Activated B cell treated with CpG ODN at 0.5 μM for 24 hours (primary cell): ENCODE measurements around the gene PRAC2. TPM values are rescaled to one million over a fixed set of nuclear protein-coding genes. Genes with fewer than 3 reads are reported as not detected.

ENCODE experiments used
- ATAC-seq: fragments of 200-7000 bp; cut with Tn5 transposase; one replicate; pipeline ENCODE4 v1.10.0; 2021; ENCODE audit warnings: low read depth, mild to moderate bottlenecking, moderate library complexity
- CTCF ChIA-PET: fragments of 350-600 bp; sonication (Branson Sonifier 250); formaldehyde crosslinking; loops from one replicate; lab custom pipeline; 2021; ENCODE audit warnings: antibody characterized with exemption; lab: Charles Lee
- POLR2A ChIA-PET: fragments of 350-600 bp; sonication (Branson Sonifier 250); formaldehyde crosslinking; loops from one replicate; lab custom pipeline; 2021; ENCODE audit warnings: antibody characterized with exemption; lab: Charles Lee
- DNase-seq: peaks from one replicate; pipeline ENCODE4 v3.0.0; 2022
- H3K27ac Mint-ChIP-seq: one replicate; pipeline ENCODE4 v1.8.0; 2020; ENCODE audit warnings: mixed read lengths
- H3K27me3 Mint-ChIP-seq: one replicate; pipeline ENCODE4 v1.8.0; 2021; ENCODE audit warnings: mixed read lengths
- H3K36me3 Mint-ChIP-seq: one replicate; pipeline ENCODE4 v1.8.0; 2021; ENCODE audit warnings: low read depth, mixed read lengths
- H3K4me1 Mint-ChIP-seq: one replicate; pipeline ENCODE4 v1.8.0; 2021; ENCODE audit warnings: mixed read lengths
- H3K4me3 Mint-ChIP-seq: one replicate; pipeline ENCODE4 v1.8.0; 2020; ENCODE audit warnings: mild to moderate bottlenecking, mixed read lengths
- H3K9me3 Mint-ChIP-seq: one replicate; pipeline ENCODE4 v1.8.0; 2020; ENCODE audit warnings: mixed read lengths
- intact Hi-C: fragments of 100-400 bp; cut with micrococcal nuclease; formaldehyde crosslinking; loops from one replicate; pipeline ENCODE4 v1.15.1; 2024
- total RNA-seq: library from RNA; stranded (reverse); gene quantifications from 2 replicates; pipeline ENCODE4 v1.2.3, GENCODE V29; 2022
- TF ChIP-seq, protein P1 (sequence below): fragments of 200-600 bp; IDR thresholded peaks from one replicate; pipeline ENCODE4 v1.8.0; 2022; ENCODE audit warnings: antibody characterized with exemption, mild to moderate bottlenecking

Gene PRAC2
- total RNA-seq, 1 donor from 2014 or later: not detected

DNA sequence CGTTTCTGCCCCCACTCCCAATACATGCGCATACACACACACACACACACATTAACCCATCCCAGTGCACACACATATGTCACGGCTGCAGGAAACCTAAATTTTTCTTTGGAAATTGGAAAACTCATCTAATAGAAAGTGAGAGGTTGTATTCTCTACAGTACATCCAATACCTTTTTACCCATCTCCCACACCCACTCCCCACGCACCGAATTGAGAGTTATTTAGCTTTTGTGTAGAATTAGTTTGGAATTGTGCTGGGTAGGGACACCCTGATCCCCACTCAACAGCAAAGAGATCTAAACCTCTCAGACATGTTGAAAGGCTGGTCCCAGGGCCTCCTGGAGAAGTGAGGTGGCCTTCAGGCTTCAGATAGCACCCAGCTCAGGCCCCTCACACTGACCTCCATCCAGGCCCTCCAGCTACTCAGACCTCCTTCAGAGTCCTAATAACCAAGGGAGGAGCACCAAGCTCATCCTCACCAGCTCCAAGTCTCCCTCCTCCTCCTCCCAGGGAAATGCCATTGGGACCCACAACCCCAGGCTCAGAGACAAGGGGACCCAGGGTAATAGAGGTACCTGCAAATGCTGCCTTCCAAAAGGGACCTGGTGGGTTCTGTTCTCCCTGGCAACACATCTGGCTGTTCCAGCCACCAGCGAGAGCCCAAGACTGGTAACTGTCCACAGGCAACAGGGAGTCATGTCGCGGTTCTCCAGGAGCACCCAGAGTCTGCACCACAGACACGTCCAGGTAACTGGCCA, 4.6 kb downstream of the PRAC2 start:
- peaks cover 80% of the 10 kb centered on the region for H3K27me3 Mint-ChIP-seq
- no peak for DNase-seq
- intact Hi-C loops: no loop called here
- no peaks in the 10 kb centered on the region for H3K36me3 Mint-ChIP-seq
- no peak overlapping the region for H3K4me3 Mint-ChIP-seq
- ChIA-PET POLR2A (no interaction called here), CTCF (no interaction called here)
- H3K9me3 Mint-ChIP-seq: no peaks in the 10 kb centered on the region
- ATAC-seq: no peak
- peaks cover 39% of the 10 kb centered on the region for H3K4me1 Mint-ChIP-seq
- H3K27ac Mint-ChIP-seq: no peak overlapping the region
- TF ChIP-seq, protein P1, sequence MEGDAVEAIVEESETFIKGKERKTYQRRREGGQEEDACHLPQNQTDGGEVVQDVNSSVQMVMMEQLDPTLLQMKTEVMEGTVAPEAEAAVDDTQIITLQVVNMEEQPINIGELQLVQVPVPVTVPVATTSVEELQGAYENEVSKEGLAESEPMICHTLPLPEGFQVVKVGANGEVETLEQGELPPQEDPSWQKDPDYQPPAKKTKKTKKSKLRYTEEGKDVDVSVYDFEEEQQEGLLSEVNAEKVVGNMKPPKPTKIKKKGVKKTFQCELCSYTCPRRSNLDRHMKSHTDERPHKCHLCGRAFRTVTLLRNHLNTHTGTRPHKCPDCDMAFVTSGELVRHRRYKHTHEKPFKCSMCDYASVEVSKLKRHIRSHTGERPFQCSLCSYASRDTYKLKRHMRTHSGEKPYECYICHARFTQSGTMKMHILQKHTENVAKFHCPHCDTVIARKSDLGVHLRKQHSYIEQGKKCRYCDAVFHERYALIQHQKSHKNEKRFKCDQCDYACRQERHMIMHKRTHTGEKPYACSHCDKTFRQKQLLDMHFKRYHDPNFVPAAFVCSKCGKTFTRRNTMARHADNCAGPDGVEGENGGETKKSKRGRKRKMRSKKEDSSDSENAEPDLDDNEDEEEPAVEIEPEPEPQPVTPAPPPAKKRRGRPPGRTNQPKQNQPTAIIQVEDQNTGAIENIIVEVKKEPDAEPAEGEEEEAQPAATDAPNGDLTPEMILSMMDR: no peak

DNA sequence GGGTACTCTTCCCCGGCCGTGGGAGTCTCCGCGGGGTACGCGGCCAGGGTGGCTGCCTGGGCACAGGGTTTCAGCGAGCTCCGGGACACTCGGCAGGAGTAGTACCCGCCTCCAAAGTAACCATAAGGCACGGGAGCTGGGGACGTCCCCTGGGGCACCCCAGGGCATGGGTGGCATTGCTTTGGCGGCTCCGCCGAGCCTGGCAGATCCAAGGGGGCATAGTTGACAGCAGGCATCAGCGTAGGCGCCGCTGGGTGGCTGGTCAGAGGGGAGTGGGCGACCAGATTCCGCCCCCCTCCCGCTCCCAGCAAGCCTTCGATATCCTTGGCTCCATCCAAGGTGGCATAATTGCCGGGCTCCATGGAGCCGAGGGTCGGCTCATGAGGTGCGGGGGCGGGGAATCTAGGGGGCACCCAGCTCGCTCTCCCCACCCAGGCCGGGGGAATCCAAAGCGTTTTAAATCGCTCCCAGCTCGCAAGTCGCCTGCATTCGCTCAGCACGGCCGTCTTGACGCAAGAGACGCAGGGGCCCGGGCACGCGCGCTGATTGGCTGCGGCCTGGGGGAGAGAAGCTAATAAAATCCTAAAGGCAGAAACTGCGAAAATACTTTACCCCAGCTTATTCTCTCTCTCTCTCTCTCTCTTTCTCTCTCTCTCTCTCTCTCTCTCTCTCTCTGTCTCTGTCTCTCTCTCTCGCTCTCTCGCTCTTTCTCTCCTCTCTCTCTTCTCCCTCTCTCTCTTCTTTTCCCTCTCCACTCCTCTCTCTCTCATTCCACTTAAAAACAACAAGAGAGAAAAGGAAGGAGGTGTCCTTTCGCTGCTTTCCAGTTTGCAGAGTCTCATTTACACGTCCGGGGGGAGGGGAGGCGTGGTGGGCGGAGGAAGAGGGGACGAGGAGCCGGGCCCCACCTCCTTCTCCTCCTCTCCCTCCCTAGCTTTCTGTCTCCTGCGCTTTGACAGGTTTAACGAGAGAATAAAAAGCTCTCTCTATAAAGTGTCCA, 5.5 kb downstream of the PRAC2 start, which contains the start of gene HOXB13:
HOXB13 (minus strand) TSS at position 519 of the 1,000 bp plus-strand sequence; CDS start at position 362, 157 bp downstream.
- Mint-ChIP-seq H3K4me3 (peak within 1 kb of the TSS; percentile 8), H3K36me3 (no peaks in the 10 kb centered on the region), H3K27me3 (peaks cover 82% of the 10 kb centered on the region), H3K9me3 (no peaks in the 10 kb centered on the region), H3K27ac (no peak within 1 kb of the TSS), H3K4me1 (peaks cover 41% of the 10 kb centered on the region)
- TF ChIP-seq, protein P1: no peak
- DNase-seq (no peak), ATAC-seq (no peak)
- ChIA-PET CTCF (no interaction called here), POLR2A (interaction anchor here (0.7 kb wide), 1 partner anchor 98 kb away, joined by 4 read pairs; no protein-coding TSS in a partner anchor)
- intact Hi-C loops: no loop called here

DNA sequence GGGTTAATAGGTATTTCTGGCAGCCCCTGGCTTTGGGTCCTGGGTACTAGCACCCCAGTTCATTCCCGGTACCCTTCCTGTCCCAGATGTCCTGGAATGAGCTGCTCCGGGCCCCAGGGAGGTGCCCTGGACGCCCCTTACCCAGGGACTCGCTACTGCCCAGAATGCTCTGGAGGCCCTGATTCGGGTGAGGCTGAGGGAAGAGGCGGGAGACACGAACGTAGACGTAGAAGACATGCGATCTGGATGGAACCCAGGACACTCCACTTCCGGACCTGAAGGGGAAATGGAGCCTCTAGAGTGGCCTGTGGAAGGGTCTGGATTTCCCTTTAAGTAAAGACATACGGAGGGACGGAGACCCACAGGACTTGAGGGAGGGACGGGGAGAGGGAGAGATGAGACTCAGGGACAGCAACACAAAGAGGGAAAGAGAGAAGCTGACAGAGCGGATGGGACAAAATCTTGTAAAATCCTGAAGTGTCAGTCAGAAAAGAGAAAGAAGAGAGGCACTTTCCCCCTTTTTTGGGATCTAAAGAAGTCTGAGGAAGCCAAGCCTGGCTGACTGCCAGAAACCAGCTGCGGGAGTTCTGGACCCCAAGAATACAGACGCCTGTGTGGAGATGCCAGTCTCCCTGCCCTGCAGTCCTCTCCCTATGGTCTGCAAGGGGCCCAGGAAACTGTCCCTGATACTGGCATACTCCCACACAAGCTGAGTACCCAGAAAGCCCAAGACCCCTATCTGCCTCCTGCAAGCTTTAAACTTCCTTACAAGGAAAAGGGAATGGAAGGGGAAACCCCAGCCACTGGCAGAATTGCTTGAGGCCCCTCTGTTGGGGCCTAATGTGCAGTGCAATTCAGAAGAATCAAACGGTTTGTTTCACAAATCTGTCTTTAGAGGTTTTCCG, 6.6 kb downstream of the PRAC2 start:
- Mint-ChIP-seq H3K9me3 (no peaks in the 10 kb centered on the region), H3K27ac (no peak overlapping the region), H3K4me3 (no peak overlapping the region), H3K36me3 (no peaks in the 10 kb centered on the region), H3K4me1 (peaks cover 34% of the 10 kb centered on the region), H3K27me3 (peaks cover 82% of the 10 kb centered on the region)
- intact Hi-C loops: no loop called here
- TF ChIP-seq, protein P1: no peak
- ChIA-PET POLR2A (no interaction called here), CTCF (no interaction called here)
- ATAC-seq (no peak), DNase-seq (no peak)

DNA sequence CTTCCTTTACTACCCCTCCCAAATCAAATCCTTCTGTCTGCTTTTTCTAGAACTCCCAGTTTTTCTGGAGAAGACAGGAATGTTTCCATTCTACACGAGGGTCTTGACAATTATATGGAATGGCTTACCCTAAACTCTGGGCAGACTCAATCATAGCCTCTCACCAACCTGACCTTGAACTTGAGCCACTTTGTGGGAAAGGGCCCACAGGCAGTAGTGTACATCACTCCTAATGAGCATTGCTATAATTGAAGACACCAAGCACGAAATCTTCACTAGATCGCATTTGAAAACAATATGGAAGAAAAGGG, 7.2 kb downstream of the PRAC2 start:
- Mint-ChIP-seq H3K27ac (no peak overlapping the region), H3K9me3 (no peaks in the 10 kb centered on the region), H3K36me3 (no peaks in the 10 kb centered on the region), H3K4me1 (peaks cover 29% of the 10 kb centered on the region), H3K27me3 (peaks cover 80% of the 10 kb centered on the region), H3K4me3 (no peak overlapping the region)
- POLR2A ChIA-PET: no interaction called here
- intact Hi-C loops: no loop called here
- CTCF ChIA-PET: no interaction called here
- DNase-seq (no peak), ATAC-seq (no peak)
- TF ChIP-seq, protein P1: no peak
